Gastrocnemius medialis (tissue), 4 donors: Measurements from ENCODE around the gene MYH9.

Source experiments
- POLR2A ChIP-seq, 2 donors: fragments of 450-650 bp; IDR thresholded peaks; one replicate each; pipeline ENCODE4 v1.6.1; 2017; ENCODE audit warnings: antibody characterized with exemption in 2 of 2, mild to moderate bottlenecking in 2 of 2, moderate library complexity in 2 of 2
- TF ChIP-seq, protein P1 (sequence below), 5 experiments: fragments of 450-650 bp in 3 of 5; fragments of 200-600 bp in 2 of 5; sonication (generic) in 2 of 5; IDR thresholded peaks in 4 of 5; conservative IDR thresholded peaks in 1 of 5; 1 replicate in 4 of 5; 2 replicates in 1 of 5; pipeline ENCODE4 v1.5.1; 2016 to 2019; ENCODE audit warnings: antibody characterized with exemption in 5 of 5, mild to moderate bottlenecking in 3 of 5, moderate library complexity in 3 of 5

DNA sequence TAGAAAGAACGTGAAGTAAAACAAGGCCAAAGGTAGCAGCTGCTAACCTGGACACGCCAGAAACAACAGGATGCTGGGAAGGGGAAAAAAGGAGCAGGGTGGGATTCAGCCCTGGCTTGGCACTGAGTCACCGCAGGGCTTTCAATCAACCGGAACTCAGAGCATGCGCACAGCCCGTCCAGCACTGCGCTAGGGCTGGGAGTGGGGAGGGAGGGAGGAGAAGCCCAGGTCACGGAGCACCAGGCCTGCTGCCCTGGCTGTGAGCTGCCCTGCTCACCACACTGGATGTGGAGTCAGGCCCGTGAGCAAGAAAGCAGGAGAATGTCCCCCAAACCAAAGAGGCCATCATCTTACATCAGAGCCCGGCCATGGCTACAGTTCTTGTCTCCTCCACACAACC, 83.3 kb downstream of the MYH9 start:
- TF ChIP-seq, protein P1, sequence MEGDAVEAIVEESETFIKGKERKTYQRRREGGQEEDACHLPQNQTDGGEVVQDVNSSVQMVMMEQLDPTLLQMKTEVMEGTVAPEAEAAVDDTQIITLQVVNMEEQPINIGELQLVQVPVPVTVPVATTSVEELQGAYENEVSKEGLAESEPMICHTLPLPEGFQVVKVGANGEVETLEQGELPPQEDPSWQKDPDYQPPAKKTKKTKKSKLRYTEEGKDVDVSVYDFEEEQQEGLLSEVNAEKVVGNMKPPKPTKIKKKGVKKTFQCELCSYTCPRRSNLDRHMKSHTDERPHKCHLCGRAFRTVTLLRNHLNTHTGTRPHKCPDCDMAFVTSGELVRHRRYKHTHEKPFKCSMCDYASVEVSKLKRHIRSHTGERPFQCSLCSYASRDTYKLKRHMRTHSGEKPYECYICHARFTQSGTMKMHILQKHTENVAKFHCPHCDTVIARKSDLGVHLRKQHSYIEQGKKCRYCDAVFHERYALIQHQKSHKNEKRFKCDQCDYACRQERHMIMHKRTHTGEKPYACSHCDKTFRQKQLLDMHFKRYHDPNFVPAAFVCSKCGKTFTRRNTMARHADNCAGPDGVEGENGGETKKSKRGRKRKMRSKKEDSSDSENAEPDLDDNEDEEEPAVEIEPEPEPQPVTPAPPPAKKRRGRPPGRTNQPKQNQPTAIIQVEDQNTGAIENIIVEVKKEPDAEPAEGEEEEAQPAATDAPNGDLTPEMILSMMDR (IDR thresholded peaks at IDR 0.05 in 4 of 5, conservative IDR thresholded peaks at IDR 0.05 in 1 of 5), result no peak
- no peak for TF ChIP-seq POLR2A (IDR thresholded peaks at IDR 0.05)
